HL-60 (cell line): ENCODE measurements around the gene RSAD1.

Experiments
- GABPA ChIP-seq: IDR thresholded peaks from 2 replicates; pipeline ENCODE4 v1.6.1; 2012; ENCODE audit warnings: low read depth
- POLR2AphosphoS5 ChIP-seq: IDR thresholded peaks from 2 replicates; pipeline ENCODE4 v1.6.1; 2012; ENCODE audit warnings: low read depth
- TF ChIP-seq, protein P1 (sequence below): IDR thresholded peaks from one replicate; pipeline ENCODE4 v1.5.1; 2011; ENCODE audit warnings: low read length, control low read depth, inconsistent platforms; ENCODE audit not compliant: insufficient read depth

DNA sequence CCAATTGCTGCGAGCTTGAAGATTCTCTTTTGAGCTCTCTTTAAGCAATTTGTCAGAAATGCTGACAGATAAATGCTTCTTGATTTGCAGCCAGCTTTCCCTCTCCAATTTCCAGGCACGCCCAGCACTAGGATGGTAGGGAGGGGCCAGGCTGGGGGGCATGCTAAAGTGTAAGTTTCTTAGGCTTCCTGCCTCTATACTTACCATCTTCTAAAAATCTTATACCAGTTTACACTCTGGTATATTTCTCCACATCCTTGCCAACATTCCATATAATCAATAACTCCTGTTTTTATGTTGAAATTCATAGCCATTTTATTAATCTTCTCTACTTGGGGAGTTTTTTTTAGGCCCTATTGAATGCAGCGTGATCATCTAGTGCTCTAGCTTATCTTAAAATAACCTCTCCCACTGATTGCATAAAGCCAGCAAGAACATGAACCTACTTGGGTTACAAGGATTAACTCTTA, 35.1 kb upstream of the RSAD1 start:
- TF ChIP-seq GABPA (no peak), POLR2AphosphoS5 (no peak)
- TF ChIP-seq, protein P1, sequence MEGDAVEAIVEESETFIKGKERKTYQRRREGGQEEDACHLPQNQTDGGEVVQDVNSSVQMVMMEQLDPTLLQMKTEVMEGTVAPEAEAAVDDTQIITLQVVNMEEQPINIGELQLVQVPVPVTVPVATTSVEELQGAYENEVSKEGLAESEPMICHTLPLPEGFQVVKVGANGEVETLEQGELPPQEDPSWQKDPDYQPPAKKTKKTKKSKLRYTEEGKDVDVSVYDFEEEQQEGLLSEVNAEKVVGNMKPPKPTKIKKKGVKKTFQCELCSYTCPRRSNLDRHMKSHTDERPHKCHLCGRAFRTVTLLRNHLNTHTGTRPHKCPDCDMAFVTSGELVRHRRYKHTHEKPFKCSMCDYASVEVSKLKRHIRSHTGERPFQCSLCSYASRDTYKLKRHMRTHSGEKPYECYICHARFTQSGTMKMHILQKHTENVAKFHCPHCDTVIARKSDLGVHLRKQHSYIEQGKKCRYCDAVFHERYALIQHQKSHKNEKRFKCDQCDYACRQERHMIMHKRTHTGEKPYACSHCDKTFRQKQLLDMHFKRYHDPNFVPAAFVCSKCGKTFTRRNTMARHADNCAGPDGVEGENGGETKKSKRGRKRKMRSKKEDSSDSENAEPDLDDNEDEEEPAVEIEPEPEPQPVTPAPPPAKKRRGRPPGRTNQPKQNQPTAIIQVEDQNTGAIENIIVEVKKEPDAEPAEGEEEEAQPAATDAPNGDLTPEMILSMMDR = no peak
